ENCODE measurements around the gene MGA. TPM values are rescaled to one million over a fixed set of nuclear protein-coding genes. Genes with fewer than 3 reads are reported as not detected.
"Not testable (repeated sequence)": the region's sequence is repeated elsewhere in the genome, so short reads cannot be mapped to it uniquely, and the experiment has no call there.

The MGA gene
- polyA plus RNA-seq, 1 donor: 22.0 TPM

DNA sequence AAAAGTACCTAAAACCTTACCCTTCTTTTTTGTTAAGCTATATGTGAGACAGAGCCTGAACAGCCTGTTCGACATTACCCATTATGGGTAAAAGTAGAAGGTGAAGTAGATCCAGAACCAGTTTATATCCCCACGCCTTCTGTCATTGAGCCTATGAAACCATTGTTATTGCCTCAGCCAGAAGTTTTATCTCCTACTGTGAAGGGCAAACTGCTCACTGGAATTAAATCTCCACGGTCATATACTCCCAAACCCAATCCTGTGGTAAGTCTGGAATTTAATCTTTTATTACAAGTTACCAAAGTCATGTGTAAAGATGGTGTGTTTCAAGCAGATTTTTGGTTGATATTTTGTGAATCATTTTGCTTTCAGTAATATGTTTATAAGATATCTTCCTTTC lies 66.9 kb downstream of the MGA start:
- DNase-seq: no peak

DNA sequence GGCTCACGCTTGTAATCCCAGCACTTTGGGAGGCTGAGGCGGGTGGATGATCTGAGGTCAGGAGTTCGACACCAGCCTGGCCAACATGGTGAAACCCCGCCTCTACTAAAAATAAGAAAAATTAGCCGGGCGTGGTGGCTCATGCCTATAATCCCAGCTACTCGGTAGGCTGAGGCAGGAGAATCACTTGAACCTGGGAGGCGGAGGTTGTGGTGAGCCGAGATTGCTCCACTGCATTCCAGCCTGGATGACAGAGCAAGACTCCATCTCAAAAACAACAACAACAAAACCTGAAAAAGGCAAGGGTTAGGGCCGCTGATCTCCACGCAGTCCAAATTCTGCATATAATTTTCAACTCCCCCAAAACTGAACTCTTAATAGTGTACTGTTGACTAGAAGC lies 67.9 kb downstream of the MGA start:
- DNase-seq: not testable (repeated sequence)

DNA sequence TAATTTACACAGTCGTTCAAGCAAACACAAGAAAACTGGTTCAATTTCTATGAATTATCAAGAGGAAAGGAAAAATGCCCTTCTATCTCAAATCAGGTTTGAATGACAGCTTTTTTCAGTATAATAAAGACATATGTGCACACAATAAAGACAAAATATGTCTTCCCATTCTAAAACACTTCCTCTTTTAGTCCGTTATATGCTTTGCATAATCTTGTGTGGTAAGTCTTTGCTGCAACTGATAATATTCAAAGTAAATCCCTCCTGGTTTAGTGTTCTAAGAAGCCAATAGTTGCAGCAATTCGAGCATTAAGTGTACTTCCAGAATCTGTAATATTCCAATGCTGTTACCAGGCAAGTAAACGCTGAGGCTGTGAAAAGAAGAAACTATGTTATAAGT lies 70.3 kb downstream of the MGA start:
- no peak for DNase-seq

DNA sequence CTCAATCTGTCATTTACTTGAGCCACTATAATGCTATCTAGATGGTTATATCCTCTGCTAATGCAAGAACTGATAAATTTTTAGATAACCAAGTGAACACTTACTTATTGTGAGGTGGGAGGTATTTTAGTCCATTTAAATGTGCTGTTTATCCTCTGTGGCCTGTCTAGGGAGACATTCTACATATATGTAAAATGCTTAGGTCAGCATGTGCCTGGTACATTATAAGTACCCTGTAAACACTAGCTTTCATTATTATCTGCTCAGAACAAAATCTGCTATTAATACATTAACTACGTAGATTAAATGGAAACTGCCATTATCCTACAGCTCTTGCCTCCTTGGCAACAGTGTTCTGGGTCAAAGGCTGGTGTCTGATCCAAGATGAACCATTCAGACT lies 72.3 kb downstream of the MGA start:
- DNase-seq: no peak

DNA sequence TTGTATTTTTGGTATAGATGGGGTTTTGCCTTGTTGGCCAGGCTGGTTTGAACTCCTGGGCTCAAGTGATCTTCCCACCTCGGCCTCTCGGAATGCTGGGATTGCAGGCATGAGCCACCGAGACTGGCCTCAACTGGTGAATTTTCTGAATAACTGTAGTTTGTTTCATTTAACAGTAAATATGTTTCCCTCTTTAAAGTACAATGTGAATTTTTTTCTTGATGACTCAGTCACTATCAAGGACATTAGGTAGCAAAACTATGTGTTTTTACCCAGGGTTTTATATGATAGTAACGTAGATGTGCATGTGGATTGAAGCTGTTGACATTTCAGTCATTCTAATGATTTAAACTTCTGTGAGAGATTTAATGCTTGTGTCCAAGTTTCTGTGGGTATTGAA lies 73.9 kb downstream of the MGA start:
- DNase-seq: no peak

DNA sequence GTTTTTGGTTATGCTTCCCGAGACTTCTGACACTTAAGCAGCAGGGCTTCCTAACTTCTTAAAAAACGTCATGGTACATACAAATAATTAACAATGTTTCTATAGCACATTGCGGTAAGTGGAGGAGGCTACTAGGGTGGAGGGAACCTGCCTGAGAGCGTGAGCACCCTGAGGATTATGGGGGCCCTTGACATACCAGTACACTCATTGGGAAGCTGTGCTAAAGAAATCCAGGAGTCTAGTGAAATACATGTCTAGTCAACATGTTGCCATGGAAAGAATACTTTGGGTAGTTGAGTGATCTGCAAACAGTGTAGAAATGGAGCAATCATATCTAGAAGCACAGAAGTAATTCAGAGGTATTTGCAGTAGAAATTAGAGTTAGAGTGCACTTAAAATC lies 74.8 kb downstream of the MGA start:
- no peak for DNase-seq

DNA sequence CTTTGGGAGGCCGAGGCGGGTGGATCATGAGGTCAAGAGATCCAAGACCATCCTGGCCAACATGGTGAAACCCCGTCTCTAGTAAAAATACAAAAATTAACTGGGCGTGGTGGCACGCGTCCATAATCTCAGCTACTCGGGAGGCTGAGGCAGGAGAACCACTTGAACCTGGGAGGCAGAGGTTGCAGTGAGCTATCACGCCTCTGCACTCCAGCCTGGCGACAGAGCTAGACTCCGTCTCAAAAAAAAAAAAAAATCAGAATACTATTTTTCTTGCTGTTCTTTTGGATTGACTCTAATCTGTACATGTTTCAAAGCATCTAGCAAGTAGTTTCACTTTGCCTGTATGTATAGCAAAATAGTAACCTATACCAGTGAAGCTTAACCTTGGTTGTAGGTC lies 75.3 kb downstream of the MGA start:
- not testable (repeated sequence) for DNase-seq

DNA sequence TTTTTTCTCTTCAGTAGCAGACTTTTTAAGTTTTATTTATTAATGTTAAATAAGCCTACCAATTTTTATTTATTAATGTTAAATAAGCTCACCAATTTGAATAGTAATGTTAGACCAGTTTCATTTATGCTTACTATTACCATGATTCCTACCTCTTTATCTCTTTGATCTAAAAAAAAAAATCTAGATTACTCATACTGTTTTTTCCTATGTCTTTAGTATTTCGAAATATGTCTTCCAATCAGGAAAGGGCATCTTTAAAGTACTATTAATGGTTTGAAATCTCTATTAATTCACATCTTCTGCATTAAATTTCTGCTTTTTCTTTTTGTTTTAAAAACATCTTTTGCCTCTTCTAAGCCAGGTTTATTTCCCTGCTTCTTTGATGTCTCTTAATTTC lies 86.6 kb downstream of the MGA start:
- no peak for DNase-seq

DNA sequence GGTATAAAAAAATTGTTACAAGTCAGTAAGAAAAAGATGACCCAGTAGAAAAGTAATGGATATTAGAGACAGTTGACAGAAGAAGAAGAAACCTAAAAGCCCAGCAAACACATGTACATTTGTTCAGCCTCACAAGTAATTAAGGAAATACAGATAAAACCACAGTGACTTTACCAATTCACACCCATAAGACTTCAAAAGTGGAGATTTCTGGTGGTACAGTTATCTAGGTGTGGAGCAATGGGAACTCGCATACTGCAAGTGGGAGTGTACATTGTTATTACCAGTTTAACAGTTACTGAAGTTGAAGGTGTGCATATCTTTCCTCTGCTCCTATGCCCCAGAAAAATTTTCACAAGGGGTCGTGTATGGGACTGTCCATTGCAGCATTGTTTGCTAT lies 96.0 kb downstream of the MGA start:
- no peak for DNase-seq

DNA sequence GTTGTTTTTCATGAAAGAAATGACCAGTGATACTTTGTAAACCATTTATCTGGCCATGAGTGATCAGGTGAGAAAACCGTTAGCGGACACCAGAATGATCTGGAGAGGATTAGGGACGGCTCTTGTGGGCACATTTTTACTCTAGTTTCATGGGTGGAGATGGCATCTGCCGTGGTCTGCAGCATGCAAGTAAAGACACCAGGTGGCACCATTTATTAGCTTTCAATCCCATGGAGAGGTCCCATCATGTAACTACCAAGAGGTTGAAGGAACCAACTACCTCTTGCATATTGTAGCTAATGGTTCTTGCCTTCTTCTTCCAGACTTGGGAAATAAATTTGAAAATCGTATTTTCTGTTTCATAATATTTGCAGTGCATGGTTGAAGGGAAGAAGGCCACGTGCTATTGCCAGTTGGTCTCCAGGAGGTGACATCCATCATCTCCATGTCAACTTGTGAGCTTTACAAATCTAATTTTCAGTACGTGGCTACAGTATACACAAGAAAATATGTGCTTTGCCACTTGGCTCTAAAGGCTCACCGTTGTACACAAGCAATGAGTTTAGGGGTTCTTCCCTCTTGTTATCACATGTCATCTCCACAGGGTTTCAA lies 112.6 kb downstream of the MGA start:
- DNase-seq: peak; percentile 34

DNA sequence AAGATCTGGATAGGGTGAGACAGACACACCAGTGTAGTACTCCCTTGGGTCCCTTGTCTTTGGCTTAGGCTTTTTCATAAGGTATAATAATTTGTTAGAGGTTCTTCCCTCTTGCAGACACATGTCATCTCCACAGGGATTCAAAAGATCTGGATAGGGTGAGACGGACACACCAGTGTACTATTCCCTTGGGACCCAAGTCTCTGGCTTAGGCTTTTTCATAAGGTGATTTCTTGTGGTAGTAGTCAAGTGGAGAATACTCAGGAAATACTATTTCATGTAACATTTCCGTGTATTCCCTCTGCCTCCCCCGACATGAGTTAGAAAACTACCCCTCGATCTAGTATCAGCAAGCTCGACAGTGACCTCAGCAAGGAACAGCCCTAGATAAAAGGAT lies 113.1 kb downstream of the MGA start:
- DNase-seq: no peak

DNA sequence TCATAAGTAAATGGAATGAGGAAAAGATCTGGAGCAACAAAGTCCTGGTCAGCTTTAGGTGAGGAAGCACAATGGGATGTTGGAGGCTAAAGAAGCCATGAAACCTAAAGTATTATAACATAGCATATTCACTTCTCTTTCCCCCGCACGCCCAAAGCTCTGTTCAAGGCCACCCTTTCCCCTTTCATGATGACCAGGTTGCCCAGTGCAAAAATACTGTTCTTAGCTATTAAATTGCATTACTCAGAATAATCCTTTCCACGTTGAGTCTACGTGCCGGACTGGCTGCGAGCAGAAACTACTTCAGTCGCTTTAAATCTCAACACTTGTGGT lies 113.5 kb downstream of the MGA start:
- DNase-seq: no peak

DNA sequence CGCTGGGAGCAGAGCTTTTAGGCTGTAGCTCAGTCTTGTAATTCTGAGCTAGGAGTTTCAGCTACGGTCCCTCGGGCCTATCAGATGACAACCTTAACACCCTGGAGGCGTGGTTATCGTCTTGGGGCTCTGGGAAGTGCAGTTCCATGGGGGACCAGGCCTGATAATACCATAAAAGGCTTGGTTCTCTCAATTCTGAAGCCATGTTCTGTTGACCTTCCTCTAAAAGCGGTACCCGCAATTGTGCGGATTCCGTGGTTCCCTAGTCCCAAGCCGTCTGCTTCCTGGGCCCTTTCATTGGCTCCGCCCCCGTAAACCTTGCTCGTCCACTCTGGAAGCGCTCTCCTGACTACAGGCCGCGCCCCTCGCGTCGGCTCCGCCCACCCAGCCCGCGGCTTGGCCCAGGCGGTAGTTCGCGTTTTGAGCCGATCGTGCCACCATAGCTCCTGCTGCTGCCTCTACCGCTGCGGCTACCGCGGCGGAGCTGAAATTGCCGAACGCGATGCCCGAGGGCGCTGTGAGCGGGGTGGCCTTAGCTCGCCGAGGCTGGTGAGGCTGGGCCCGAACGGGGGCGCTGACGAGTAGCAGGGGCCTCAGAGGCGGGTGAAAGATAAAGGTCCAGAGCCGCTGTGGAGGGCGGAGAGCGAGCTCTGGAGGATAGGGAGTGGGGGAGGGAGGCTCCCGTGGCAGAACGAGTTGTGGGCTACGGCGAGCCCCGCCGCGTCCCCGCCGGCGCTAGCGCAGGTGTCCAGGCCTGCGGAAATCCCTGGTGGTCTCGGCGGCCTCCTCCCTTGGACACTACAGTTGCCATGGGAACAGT lies 114.1 kb downstream of the MGA start, which contains the start of gene MAPKBP1:
TSS of gene MAPKBP1 (plus strand) at position 423 of the 820 bp plus-strand sequence. CDS start 792 bp downstream, outside the sequence.
- DNase-seq: peak; percentile 98

DNA sequence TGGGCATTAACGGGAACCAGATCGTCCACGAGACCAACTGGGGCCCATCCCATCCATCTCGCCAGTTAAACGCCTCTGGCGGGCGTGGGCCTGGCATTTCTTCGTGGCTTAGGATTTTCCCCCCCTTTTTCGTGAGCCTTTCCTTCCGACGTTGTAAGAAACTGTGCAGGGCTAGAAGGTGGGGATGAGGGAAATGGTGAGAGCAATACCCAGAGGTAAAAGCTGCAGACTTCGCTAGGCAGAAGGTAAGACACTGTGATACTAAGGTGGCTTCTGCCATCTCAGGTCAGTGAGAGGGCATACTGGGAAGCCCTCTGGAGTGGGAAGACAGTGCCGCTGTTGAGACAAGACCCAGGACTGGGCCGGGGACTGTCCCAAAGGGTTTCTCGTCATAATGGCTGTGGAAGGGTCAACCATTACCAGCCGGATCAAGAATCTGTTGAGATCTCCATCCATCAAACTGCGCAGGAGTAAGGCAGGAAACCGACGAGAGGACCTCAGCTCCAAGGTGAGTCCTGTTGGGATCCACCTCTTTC lies 114.7 kb downstream of the MGA start:
- no peak for DNase-seq

DNA sequence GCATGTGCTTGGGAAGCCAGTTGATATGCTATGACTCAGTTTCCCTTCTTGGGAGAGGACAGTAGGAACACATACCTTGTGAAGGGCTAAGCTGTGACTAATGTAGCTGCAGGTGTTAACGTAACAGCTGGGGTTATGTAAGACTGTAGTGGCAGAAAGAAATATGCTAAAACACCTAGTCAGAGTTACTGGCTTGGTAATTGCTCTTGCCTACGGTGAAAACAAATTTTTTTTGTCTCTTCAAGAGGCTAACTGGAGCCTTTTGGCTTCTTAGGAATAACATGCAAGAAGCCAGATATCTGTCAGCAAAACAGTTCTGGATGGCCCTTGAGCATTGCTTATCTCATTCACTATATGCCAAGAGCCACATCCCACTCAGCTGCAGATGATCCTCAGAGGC lies 115.4 kb downstream of the MGA start:
- no peak for DNase-seq

DNA sequence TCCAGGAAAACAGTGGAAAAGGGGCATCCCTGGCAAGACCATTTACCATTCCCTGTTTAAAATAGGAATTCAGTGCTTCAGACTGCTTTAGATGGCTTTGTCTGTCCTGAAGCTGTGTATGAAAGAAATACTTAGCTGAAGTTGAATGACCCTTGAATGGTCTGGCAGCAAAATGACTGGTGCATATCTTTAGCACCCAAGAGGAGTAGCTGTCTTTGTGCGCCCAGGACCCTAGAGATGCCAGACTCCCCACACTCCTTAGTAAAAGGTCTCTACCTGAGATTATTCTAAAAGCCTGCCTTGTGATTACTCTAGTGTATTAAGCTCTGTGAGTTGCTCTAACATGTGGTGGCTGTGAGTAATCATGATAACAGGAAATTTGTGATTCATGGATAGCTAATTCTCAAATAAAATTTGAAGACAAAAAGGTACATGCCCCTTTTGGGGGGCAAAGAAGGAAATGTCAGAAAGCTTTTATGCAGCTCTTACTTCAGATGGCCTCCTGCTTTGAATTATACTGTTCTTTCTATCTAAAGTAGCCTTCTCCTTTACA lies 117.3 kb downstream of the MGA start:
- DNase-seq: no peak

DNA sequence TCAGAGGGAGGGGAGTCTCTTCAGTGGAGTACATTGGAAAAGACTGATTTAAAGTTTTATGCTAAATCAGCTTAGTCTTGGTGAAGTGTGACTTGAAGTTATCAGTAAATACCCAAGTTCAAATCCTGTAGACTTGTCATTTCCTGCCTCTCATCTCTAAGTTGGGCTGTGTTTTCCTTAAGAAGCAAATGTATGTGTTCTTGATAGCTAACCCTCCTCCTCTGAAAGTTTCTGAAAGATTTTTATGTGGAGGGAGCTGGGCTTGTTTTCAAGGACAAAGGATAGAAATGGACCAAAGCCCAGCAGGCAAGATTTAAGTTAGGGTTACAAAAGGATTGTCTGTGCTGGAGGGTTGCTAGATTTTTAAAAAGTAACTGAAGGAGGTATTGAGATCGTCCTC lies 118.3 kb downstream of the MGA start:
- no peak for DNase-seq

DNA sequence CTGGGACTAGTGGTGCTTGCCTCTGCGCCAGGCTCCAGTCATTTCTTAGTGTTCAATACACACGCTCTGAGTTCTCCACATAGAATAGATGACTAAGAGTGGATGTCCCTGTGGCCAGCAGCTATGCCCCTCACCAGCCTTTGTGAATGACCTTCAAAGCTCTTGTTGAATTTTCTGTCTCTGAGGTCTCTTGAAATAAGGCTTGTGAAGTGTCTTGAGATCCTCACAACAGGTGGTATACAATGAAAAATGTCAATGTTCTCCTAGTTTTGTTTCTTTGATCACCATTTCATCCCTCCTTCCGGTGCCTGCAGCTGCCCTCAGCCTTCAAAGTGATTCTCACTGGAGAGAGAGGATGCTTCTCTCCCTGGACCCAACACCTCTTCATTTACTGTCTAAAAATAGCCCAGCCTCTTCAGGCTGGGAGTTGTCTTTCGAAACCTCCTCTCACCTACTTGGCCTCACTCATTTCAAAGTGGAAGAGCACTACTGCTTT lies 119.5 kb downstream of the MGA start:
- DNase-seq: no peak

DNA sequence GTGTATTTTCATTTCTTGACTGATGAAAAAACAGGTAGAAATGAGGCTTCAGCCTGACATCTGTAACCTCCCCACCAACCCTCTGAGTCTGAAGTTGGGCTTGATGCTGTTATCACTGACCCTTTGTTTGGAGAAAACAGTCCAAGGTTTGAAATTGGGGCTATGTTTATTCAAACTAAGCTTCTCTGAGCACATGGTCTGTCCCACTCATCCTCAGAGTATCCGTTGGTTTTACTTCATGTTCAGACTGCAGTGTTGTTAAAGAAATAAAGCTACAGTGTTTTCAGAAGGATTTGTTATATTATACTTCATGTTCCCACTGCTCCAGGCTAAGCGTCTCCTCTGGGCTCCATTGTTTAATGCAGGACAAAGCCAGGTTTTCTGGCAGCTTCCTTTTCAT lies 120.1 kb downstream of the MGA start:
- no peak for DNase-seq

DNA sequence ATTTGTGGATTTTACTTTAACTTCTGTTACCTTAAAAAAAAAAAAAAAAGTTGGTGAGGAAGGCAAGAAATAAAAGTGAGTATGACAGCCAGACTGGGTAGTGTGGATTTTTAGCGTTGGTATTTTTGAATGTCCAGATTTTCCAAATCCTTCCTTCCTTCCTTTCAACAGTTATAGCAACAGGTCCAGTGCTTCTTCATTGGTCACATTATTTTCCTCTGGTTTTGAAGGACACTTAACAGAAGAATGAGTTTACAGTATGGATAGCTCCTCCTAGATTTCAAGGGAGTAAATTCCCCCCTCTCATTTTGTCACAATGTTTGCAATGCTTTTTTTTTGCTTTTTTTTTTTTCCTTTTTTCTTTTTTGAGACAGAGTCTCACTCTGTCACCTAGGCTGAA lies 120.5 kb downstream of the MGA start:
- no peak for DNase-seq

DNA sequence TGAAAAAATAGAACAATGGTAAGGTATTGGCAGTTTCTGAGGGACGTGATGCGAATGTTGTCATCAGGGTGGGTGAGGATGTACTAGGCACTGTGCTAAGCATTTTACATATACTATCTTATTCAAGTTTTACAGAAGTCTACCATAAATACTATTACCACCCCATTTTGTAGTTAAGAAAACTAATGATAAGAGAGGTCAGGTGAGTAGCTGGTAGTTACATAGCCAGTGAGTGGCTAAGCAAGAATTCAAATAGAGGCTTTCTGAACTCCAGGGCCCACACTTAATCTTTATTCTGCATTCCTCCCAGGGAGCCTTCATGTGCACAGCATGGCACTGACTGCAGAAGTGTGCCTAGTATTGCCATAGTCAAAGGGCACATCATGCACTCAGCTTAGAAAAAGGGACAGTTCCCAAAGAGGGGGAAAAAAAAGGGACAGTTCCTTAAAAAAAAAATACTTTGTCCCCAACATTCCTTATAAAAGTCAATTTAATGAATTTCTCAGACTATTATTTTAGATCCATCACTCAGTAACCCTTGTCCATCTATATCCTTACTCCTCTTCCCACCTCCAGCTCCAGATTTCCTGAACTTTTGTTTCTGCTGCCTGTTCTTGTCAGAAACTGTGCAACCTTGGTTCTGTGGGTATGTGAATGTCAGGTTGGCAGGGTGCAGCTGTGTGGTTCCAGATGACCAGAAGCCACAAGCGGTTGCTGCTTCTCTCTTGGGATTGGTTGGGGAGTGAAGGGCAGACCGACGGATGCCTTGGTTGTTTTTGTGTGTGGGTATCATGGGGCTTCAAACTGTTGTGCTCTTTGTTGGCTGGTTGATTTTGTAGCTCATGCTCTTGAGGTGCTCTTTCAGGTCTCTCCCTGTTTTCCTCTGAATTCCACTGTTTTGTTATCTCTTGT lies 122.4 kb downstream of the MGA start:
- DNase-seq: no peak

DNA sequence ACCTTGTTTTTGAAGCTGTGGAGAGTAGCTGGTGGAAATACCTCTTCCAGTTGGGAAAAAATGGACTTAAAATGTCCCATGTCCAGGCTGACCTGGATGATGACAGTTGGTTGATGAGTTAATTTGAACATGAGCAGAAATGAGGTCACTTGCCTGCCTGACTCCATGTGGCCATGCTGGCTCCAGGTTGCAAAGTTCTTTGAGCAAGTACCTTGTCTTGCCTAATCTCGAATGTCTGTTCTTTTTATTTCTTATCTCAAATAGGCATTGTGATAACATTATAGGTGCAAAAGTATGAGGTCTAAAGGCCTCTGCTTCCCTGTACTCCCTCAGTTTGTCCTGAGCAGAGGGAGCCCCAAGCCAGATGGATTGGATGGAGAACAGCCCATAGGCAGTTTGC lies 123.1 kb downstream of the MGA start:
- DNase-seq: no peak

DNA sequence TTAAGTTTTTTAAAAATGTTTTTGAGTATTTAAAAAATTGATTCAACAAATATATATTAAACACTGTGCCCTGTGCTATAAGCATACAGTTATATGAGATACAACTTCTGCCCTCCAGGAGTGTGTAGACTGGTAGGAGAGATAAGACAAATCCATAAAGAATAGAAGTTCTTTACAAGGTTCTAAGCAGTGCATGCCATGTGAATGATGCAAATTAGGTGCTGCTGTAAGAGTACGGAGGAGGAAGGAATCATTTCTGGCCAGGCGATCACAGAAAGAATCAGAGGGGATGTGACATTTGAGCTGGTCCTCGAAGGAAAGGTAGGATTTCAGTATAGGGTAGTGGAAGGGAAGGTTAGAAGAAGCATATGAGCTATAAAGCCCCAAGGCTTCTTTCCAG lies 128.1 kb downstream of the MGA start:
- DNase-seq: no peak
